GM13977 (cell line): Measurements from ENCODE around the gene DPP10.
"Not testable (repeated sequence)": the region's sequence is repeated elsewhere in the genome, so short reads cannot be mapped to it uniquely, and the experiment has no call there.

Source experiments
- DNase-seq: peaks from one replicate; pipeline ENCODE4 v3.0.0; 2012; ENCODE audit warnings: low spot score
- CTCF ChIP-seq: IDR thresholded peaks from 2 replicates; pipeline ENCODE4 v1.5.1; 2012; ENCODE audit warnings: mild to moderate bottlenecking, control low read depth; ENCODE audit not compliant: insufficient read depth; ENCODE audit errors: extremely low read depth, missing control alignments
- in situ Hi-C: fragments of 300-500 bp; cut with MboI; formaldehyde crosslinking; loops from one replicate; pipeline ENCODE4 v1.12.0; 2022; ENCODE audit warnings: low sequenced_read_pairs, low pct_unique_long_range_greater_than_20kb, mixed read lengths, inconsistent platforms; ENCODE audit not compliant: unreplicated experiment

The DPP10 gene

GRCh38 chr2:114496959-114497358 lies 54.5 kb downstream of the DPP10 start:
- no peak for DNase-seq
- in situ Hi-C loops: no loop called here
- no peak for TF ChIP-seq CTCF

- no peak for TF ChIP-seq CTCF
- DNase-seq: no peak
- in situ Hi-C loops: no loop called here
Measured at GRCh38 chr2:114499101-114499500, 56.7 kb downstream of the DPP10 start.

GRCh38 chr2:114507744-114508143 lies 65.3 kb downstream of the DPP10 start:
- in situ Hi-C loops: no loop called here
- TF ChIP-seq CTCF: no peak
- DNase-seq: no peak

DNA sequence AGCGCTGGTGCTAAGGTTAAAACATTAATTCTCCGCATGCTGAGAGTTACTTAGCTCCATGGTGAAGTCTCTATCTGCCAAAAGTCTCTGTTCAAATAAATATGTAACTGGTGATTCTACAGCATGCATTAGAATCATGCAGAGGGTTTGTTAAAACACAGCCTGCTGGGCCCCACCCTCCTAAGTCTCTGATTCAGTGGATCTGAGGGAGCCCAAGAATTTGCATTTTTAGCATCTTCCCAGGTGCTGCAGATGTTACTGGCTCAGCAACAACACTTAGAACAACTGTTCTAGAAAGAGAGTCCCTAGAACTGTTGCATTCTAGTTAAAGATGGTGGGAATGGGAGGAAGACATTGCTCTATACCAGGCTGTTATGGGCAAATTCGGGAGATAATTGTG lies 73.4 kb downstream of the DPP10 start:
- DNase-seq: no peak
- in situ Hi-C loops: no loop called here
- no peak for TF ChIP-seq CTCF

DNA sequence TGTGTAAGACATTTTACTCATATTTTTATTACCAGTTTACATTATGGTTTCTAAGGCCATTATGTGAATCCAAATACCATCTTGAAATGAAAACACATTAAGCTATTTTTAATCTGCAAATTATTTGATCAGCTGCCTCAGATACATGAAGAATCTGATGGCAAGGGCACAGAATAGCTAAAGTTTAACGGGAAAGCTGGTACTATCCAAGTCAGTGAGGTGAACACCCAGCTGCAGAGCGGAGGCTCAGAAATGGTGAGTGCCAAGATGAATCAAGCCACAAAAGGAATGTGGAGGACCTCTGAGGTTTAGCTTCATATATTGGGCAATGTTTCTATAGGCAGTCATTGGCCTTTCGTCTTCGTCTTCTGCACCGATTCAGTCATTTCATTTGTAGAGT lies 75.1 kb downstream of the DPP10 start:
- no peak for TF ChIP-seq CTCF
- no peak for DNase-seq
- in situ Hi-C loops: no loop called here

DNA sequence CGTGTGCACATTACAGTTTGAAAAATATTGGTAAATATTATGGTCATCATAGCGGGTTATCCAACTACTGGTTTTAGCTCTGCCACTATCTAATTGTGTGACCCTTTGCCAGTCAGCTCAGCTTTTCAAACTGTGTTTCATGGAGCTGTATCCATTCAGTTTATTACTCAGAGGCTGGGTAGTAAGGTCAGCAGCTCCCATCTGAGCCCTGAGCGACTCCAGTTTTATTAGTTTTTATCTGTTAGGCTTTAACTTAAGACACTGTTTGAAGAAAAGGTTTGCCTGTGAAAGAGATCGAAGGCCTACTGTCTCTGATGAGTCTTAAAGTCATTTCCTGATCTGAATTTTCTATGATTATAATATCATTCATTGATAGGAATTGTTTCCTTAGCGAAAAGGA lies 76.3 kb downstream of the DPP10 start:
- no peak for TF ChIP-seq CTCF
- DNase-seq: no peak
- in situ Hi-C loops: no loop called here

GRCh38 chr2:114522612-114523011 lies 80.2 kb downstream of the DPP10 start:
- in situ Hi-C loops, DNase-seq: not testable (repeated sequence)
